ENCODE results near the gene EFNB1. TPM values are rescaled to one million over a fixed set of nuclear protein-coding genes. Genes with fewer than 3 reads are reported as not detected.

EFNB1 gene
- total RNA-seq, 1 donor from 2014 or later: 25.4 TPM

GRCh38 chrX:68868316-68868715 is 39.5 kb downstream of the EFNB1 start:
- Histone ChIP-seq H3K4me3 (no peak overlapping the region), H3K9me3 (ENCODE audit: low read depth) (no peaks in the 10 kb centered on the region), H2AFZ (replicated peaks) (no peak overlapping the region), H3K9ac (no peak overlapping the region), H3K4me2 (no peak overlapping the region), H4K20me1 (ENCODE audit: low read depth) (no peaks in the 10 kb centered on the region), H3K79me2 (ENCODE audit: low read depth) (no peaks in the 10 kb centered on the region), H3K27ac (no peak overlapping the region), H3K27me3 (no peaks in the 10 kb centered on the region), H3K36me3 (no peaks in the 10 kb centered on the region), H3K4me1 (peaks cover 8% of the 10 kb centered on the region), H3F3A (ENCODE audit: low read depth) (no peaks in the 10 kb centered on the region)
- no peaks in the 10 kb centered on the region for H3K36me3 Mint-ChIP-seq
- peaks cover 44% of the 10 kb centered on the region for H3K4me1 Mint-ChIP-seq
- no peak for DNase-seq (ENCODE audit: low spot score)
- no peak overlapping the region for H3K4me3 Mint-ChIP-seq
- H3K9me3 Mint-ChIP-seq: no peaks in the 10 kb centered on the region
- no peak overlapping the region for H3K27ac Mint-ChIP-seq
- peaks cover 19% of the 10 kb centered on the region for H3K27me3 Mint-ChIP-seq (ENCODE audit: insufficient read depth, low read depth)
- TF ChIP-seq EZH2phosphoT487 (IDR thresholded peaks at IDR 0.05) (no peak), EZH2 (IDR thresholded peaks at IDR 0.05) (no peak)
- TF ChIP-seq, protein P1, sequence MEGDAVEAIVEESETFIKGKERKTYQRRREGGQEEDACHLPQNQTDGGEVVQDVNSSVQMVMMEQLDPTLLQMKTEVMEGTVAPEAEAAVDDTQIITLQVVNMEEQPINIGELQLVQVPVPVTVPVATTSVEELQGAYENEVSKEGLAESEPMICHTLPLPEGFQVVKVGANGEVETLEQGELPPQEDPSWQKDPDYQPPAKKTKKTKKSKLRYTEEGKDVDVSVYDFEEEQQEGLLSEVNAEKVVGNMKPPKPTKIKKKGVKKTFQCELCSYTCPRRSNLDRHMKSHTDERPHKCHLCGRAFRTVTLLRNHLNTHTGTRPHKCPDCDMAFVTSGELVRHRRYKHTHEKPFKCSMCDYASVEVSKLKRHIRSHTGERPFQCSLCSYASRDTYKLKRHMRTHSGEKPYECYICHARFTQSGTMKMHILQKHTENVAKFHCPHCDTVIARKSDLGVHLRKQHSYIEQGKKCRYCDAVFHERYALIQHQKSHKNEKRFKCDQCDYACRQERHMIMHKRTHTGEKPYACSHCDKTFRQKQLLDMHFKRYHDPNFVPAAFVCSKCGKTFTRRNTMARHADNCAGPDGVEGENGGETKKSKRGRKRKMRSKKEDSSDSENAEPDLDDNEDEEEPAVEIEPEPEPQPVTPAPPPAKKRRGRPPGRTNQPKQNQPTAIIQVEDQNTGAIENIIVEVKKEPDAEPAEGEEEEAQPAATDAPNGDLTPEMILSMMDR (IDR thresholded peaks at IDR 0.05): no peak

GRCh38 chrX:68868902-68869800 is 40.3 kb downstream of the EFNB1 start:
- Histone ChIP-seq H3K27ac (no peak overlapping the region), H3K79me2 (ENCODE audit: low read depth) (no peaks in the 10 kb centered on the region), H3K4me2 (no peak overlapping the region), H3K36me3 (no peaks in the 10 kb centered on the region), H4K20me1 (ENCODE audit: low read depth) (no peaks in the 10 kb centered on the region), H3K27me3 (no peaks in the 10 kb centered on the region), H3K4me3 (no peak overlapping the region), H3K9ac (no peak overlapping the region), H3K9me3 (ENCODE audit: low read depth) (no peaks in the 10 kb centered on the region), H2AFZ (replicated peaks) (no peak overlapping the region), H3K4me1 (peaks cover 8% of the 10 kb centered on the region), H3F3A (ENCODE audit: low read depth) (no peaks in the 10 kb centered on the region)
- Mint-ChIP-seq H3K4me3 (no peak overlapping the region), H3K4me1 (peaks cover 47% of the 10 kb centered on the region), H3K9me3 (no peaks in the 10 kb centered on the region), H3K36me3 (no peaks in the 10 kb centered on the region), H3K27ac (no peak overlapping the region), H3K27me3 (ENCODE audit: insufficient read depth, low read depth) (peaks cover 14% of the 10 kb centered on the region)
- no peak for DNase-seq (ENCODE audit: low spot score)
- TF ChIP-seq EZH2phosphoT487 (IDR thresholded peaks at IDR 0.05) (no peak), EZH2 (IDR thresholded peaks at IDR 0.05) (no peak)
- TF ChIP-seq, protein P1 (IDR thresholded peaks at IDR 0.05): no peak

GRCh38 chrX:68870357-68870756 is 41.5 kb downstream of the EFNB1 start:
- H3K27me3 ChIP-seq: no peaks in the 10 kb centered on the region
- Mint-ChIP-seq H3K4me3 (no peak overlapping the region), H3K27me3 (ENCODE audit: insufficient read depth, low read depth) (peaks cover 15% of the 10 kb centered on the region), H3K36me3 (no peaks in the 10 kb centered on the region), H3K9me3 (peaks cover 5% of the 10 kb centered on the region), H3K4me1 (peaks cover 48% of the 10 kb centered on the region), H3K27ac (no peak overlapping the region)
- H2AFZ ChIP-seq (replicated peaks): no peak overlapping the region
- no peak overlapping the region for H3K27ac ChIP-seq
- H3K79me2 ChIP-seq (ENCODE audit: low read depth): no peaks in the 10 kb centered on the region
- H3K9me3 ChIP-seq (ENCODE audit: low read depth): no peaks in the 10 kb centered on the region
- no peaks in the 10 kb centered on the region for H3F3A ChIP-seq (ENCODE audit: low read depth)
- no peak overlapping the region for H3K4me2 ChIP-seq
- H3K36me3 ChIP-seq: no peaks in the 10 kb centered on the region
- peaks cover 8% of the 10 kb centered on the region for H3K4me1 ChIP-seq
- no peaks in the 10 kb centered on the region for H4K20me1 ChIP-seq (ENCODE audit: low read depth)
- TF ChIP-seq EZH2 (IDR thresholded peaks at IDR 0.05): no peak
- no peak for TF ChIP-seq EZH2phosphoT487 (IDR thresholded peaks at IDR 0.05)
- TF ChIP-seq, protein P1 (IDR thresholded peaks at IDR 0.05): no peak
- DNase-seq (ENCODE audit: low spot score): no peak
- H3K9ac ChIP-seq: no peak overlapping the region
- H3K4me3 ChIP-seq: no peak overlapping the region

All from neural progenitor cell (in vitro differentiated cells).